IMR-90 (cell line): ENCODE results near the gene KRTAP10-3. TPM values are rescaled to one million over a fixed set of nuclear protein-coding genes. Genes with fewer than 3 reads are reported as not detected.

Experiments used
- ATAC-seq: fragments of 200-7000 bp; cut with Tn5 transposase; 2 replicates; pipeline ENCODE4 v1.9.1; 2020; ENCODE audit warnings: low read depth, mild to moderate bottlenecking, moderate library complexity
- BruUV-seq: library from RNA; stranded (reverse); fragments of 400-500 nt; replicated peaks from 2 replicates; lab custom pipeline; 2021; lab: Mats Ljungman, UMichigan
- CTCF ChIA-PET: fragments of 300-600 bp; formaldehyde crosslinking; extraction: SDS; loops from one replicate; lab custom pipeline; 2021; ENCODE audit warnings: antibody characterized with exemption; lab: Yijun Ruan, JAX
- POLR2A ChIA-PET: fragments of 300-600 bp; sonication (Branson Sonifier 250); formaldehyde crosslinking; loops from one replicate; lab custom pipeline; 2022; ENCODE audit warnings: antibody characterized with exemption; ENCODE audit not compliant: unreplicated experiment; lab: Charles Lee
- DNase-seq: peaks from one replicate; pipeline ENCODE4 v3.0.0; 2013
- H2AFZ ChIP-seq: replicated peaks from 2 replicates; pipeline ENCODE3; 2013; ENCODE audit warnings: low read length, mild to moderate bottlenecking; ENCODE audit not compliant: poor library complexity
- H2AK5ac ChIP-seq: 2 replicates; pipeline ENCODE4 v1.6.1; 2013; ENCODE audit warnings: low read depth, low read length, inconsistent platforms
- H2AK9ac ChIP-seq: replicated peaks from 2 replicates; pipeline ENCODE3; 2013; ENCODE audit warnings: mild to moderate bottlenecking, low read depth, low read length, moderate library complexity; ENCODE audit not compliant: poor library complexity
- H2BK120ac ChIP-seq: 2 replicates; pipeline ENCODE4 v1.6.1; 2013; ENCODE audit warnings: low read depth, low read length, inconsistent platforms
- H2BK15ac ChIP-seq: 3 replicates; pipeline ENCODE4 v1.6.1; 2013; ENCODE audit warnings: low read depth, low read length, inconsistent platforms
- H2BK20ac ChIP-seq: 2 replicates; pipeline ENCODE4 v1.6.1; 2013; ENCODE audit warnings: low read depth, mild to moderate bottlenecking, inconsistent platforms, low read length, moderate library complexity
- H2BK5ac ChIP-seq: 2 replicates; pipeline ENCODE4 v1.6.1; 2013; ENCODE audit warnings: mild to moderate bottlenecking, low read depth, low read length, inconsistent platforms; ENCODE audit not compliant: poor library complexity, severe bottlenecking
- H3K14ac ChIP-seq: replicated peaks from 2 replicates; pipeline ENCODE4 v1.6.1; 2013; ENCODE audit warnings: low read depth, low read length, inconsistent platforms
- H3K18ac ChIP-seq: 2 replicates; pipeline ENCODE4 v1.6.1; 2013; ENCODE audit warnings: low read depth, low read length, control low read depth
- H3K23ac ChIP-seq: 2 replicates; pipeline ENCODE4 v1.6.1; 2013; ENCODE audit warnings: low read depth, low read length, inconsistent platforms
- H3K27ac ChIP-seq: 2 replicates; pipeline ENCODE4 v1.5.1; 2013; ENCODE audit warnings: mild to moderate bottlenecking, control low read depth, low read length; ENCODE audit not compliant: insufficient read depth
- H3K27me3 ChIP-seq: 2 replicates; pipeline ENCODE4 v1.6.1; 2013; ENCODE audit warnings: low read length; ENCODE audit not compliant: control insufficient read depth, insufficient read depth
- H3K36me3 ChIP-seq: 2 replicates; pipeline ENCODE4 v1.6.1; 2013; ENCODE audit warnings: low read length, mixed read lengths; ENCODE audit not compliant: control insufficient read depth, insufficient read depth
- H3K4ac ChIP-seq: 2 replicates; pipeline ENCODE4 v1.6.1; 2013; ENCODE audit warnings: low read depth, low read length, inconsistent platforms
- H3K4me1 ChIP-seq: 2 replicates; pipeline ENCODE4 v1.6.1; 2013; ENCODE audit warnings: low read length, mixed read lengths; ENCODE audit not compliant: control insufficient read depth, insufficient read depth
- H3K4me2 ChIP-seq: 2 replicates; pipeline ENCODE4 v1.6.1; 2013; ENCODE audit warnings: low read depth, mild to moderate bottlenecking, control low read depth, low read length, moderate library complexity
- H3K4me3 ChIP-seq: 2 replicates; pipeline ENCODE4 v1.5.1; 2013; ENCODE audit warnings: low read depth, mild to moderate bottlenecking, control low read depth, low read length, moderate library complexity; ENCODE audit not compliant: insufficient read depth
- H3K56ac ChIP-seq: 2 replicates; pipeline ENCODE4 v1.6.1; 2013; ENCODE audit warnings: low read length, inconsistent platforms; ENCODE audit not compliant: insufficient read depth; ENCODE audit errors: extremely low read depth
- H3K79me1 ChIP-seq, 2 experiments: 2 replicates each; pipeline ENCODE4 v1.6.1; 2013; ENCODE audit warnings: low read length in 2 of 2, inconsistent platforms in 1 of 2, low read depth in 1 of 2
- H3K9ac ChIP-seq: 2 replicates; pipeline ENCODE4 v1.6.1; 2013; ENCODE audit warnings: low read depth, low read length, control low read depth
- H3K9me1 ChIP-seq: 2 replicates; pipeline ENCODE4 v1.6.1; 2013; ENCODE audit warnings: low read length, inconsistent platforms; ENCODE audit not compliant: insufficient read depth
- H3K9me3 ChIP-seq: 2 replicates; pipeline ENCODE4 v1.6.1; 2013; ENCODE audit warnings: low read length; ENCODE audit not compliant: control insufficient read depth, insufficient read depth
- H4K20me1 ChIP-seq: 2 replicates; pipeline ENCODE4 v1.6.1; 2013; ENCODE audit warnings: low read length, inconsistent platforms; ENCODE audit not compliant: insufficient read depth
- H4K5ac ChIP-seq: 2 replicates; pipeline ENCODE4 v1.6.1; 2013; ENCODE audit warnings: mild to moderate bottlenecking, low read depth, low read length, control low read depth
- H4K8ac ChIP-seq, 2 experiments: 2 replicates each; pipeline ENCODE4 v1.6.1; 2013; ENCODE audit warnings: low read depth in 2 of 2, low read length in 2 of 2, control low read depth in 1 of 2, inconsistent platforms in 1 of 2
- H4K91ac ChIP-seq: 2 replicates; pipeline ENCODE4 v1.6.1; 2013; ENCODE audit warnings: low read depth, low read length, inconsistent platforms; ENCODE audit not compliant: insufficient read depth
- CEBPB ChIP-seq: IDR thresholded peaks from 2 replicates; pipeline ENCODE4 v1.6.1; 2012; ENCODE audit warnings: low read depth, low read length, improper control_type of control experiment
- ELK1 ChIP-seq: fragments of 150-350 bp; IDR thresholded peaks from 2 replicates; pipeline ENCODE4 v1.6.1; 2016; ENCODE audit warnings: low read depth, mild to moderate bottlenecking, low read length, moderate library complexity, borderline replicate concordance
- MAZ ChIP-seq: IDR thresholded peaks from 2 replicates; pipeline ENCODE4 v1.6.1; 2012; ENCODE audit warnings: low read depth, mild to moderate bottlenecking, low read length, improper control_type of control experiment, moderate library complexity, borderline replicate concordance
- NFE2L2 ChIP-seq: fragments of 150-350 bp; IDR thresholded peaks from 2 replicates; pipeline ENCODE4 v1.6.1; 2016; ENCODE audit warnings: low read depth, mild to moderate bottlenecking, low read length
- POLR2A ChIP-seq: IDR thresholded peaks from 2 replicates; pipeline ENCODE4 v1.6.1; 2012; ENCODE audit warnings: mild to moderate bottlenecking, low read depth, low read length
- RAD21 ChIP-seq: IDR thresholded peaks from 2 replicates; pipeline ENCODE4 v1.6.1; 2012; ENCODE audit warnings: low read length, improper control_type of control experiment
- RFX5 ChIP-seq: IDR thresholded peaks from 2 replicates; pipeline ENCODE4 v1.8.0; 2012; ENCODE audit warnings: low read depth, mild to moderate bottlenecking, low read length, moderate library complexity
- WGBS, 2 experiments: methylation state at CpG; one replicate each; pipeline versions ENCODE4 v1.1.5 to v1.1.7; 2013; ENCODE audit warnings: missing lambda C conversion rate in 2 of 2; ENCODE audit not compliant: insufficient read length in 1 of 2; ENCODE audit errors: extremely low coverage in 2 of 2; 5-methylcytosine and 5-hydroxymethylcytosine counted together
- dilution Hi-C: fragments of 300-500 bp; cut with HindIII; formaldehyde crosslinking; loops from one replicate; pipeline ENCODE4 v1.14.3; 2018; ENCODE audit warnings: low sequenced_read_pairs; ENCODE audit not compliant: unreplicated experiment
- in situ Hi-C: fragments of 300-500 bp; cut with MboI; formaldehyde crosslinking; loops from 3 replicates; pipeline ENCODE4 v1.14.3; 2019; ENCODE audit warnings: low sequenced_read_pairs, inconsistent platforms, mixed read lengths
- intact Hi-C: fragments of 100-400 bp; cut with micrococcal nuclease; formaldehyde crosslinking; loops from 2 replicates; pipeline ENCODE4 v1.10.0; 2022
- polyA plus RNA-seq, 3 experiments: library from polyadenylated mRNA; depleted of rRNA; stranded (reverse); fragments of >200 nt; gene quantifications; 2 replicates each; pipeline ENCODE4 v1.2.3, GENCODE V29; 2012; ENCODE audit warnings: low replicate concordance in 1 of 3
- total RNA-seq: library from RNA; depleted of rRNA; stranded (reverse); fragments of >200 nt; gene quantifications from 2 replicates; pipeline ENCODE4 v1.2.3, GENCODE V29; 2012

Gene KRTAP10-3
- total and polyA plus RNA-seq, 2 of the 4 experiments (the other 2 are of a cell fraction) = not detected

- no peak overlapping the region for H4K91ac ChIP-seq
- no peaks in the 10 kb centered on the region for H3K9me3 ChIP-seq
- H3K14ac ChIP-seq = no peak overlapping the region
- H3K27me3 ChIP-seq = peaks cover 2% of the 10 kb centered on the region
- H4K8ac ChIP-seq = no peak overlapping the region
- H3K4me3 ChIP-seq = no peak overlapping the region
- ChIA-PET CTCF (no interaction called here), POLR2A (no interaction called here)
- no peak for TF ChIP-seq POLR2A
- TF ChIP-seq ELK1 = no peak
- no peak for TF ChIP-seq RAD21
- TF ChIP-seq NFE2L2 = no peak
- TF ChIP-seq MAZ = no peak
- TF ChIP-seq CEBPB = no peak
- TF ChIP-seq RFX5 = no peak
- H3K79me1 ChIP-seq = no peaks in the 10 kb centered on the region
- H3K56ac ChIP-seq = no peak overlapping the region
- dilution Hi-C loops (no loop called here), intact Hi-C loops (no loop called here), in situ Hi-C loops (no loop called here)
- no peak overlapping the region for H2BK15ac ChIP-seq
- no peak overlapping the region for H3K4me2 ChIP-seq
- H3K9me1 ChIP-seq = no peaks in the 10 kb centered on the region
- WGBS, 2 experiments = 20% methylated on average over 3 of the region's 17 CpGs; no CpG with 5 or more reads in 1 of the 2 experiments
- H2AK5ac ChIP-seq = no peak overlapping the region
- H4K20me1 ChIP-seq = no peaks in the 10 kb centered on the region
- H2AK9ac ChIP-seq = no peak overlapping the region
- H3K9ac ChIP-seq = no peak overlapping the region
- H2BK20ac ChIP-seq = no peak overlapping the region
- H3K36me3 ChIP-seq = no peaks in the 10 kb centered on the region
- H4K5ac ChIP-seq = no peak overlapping the region
- H3K23ac ChIP-seq = no peak overlapping the region
- H3K27ac ChIP-seq = no peak overlapping the region
- H3K18ac ChIP-seq = no peak overlapping the region
- H2BK120ac ChIP-seq = no peak overlapping the region
- no TSS peak for BruUV-seq
- H3K4ac ChIP-seq = no peak overlapping the region
- ATAC-seq (no peak), DNase-seq (no peak)
- no peaks in the 10 kb centered on the region for H3K4me1 ChIP-seq
- H2AFZ ChIP-seq = no peak overlapping the region
- no peak overlapping the region for H2BK5ac ChIP-seq
Measured at GRCh38 chr21:44603109-44603875, 44.7 kb upstream of the KRTAP10-3 start.
